ENCODE results near the gene ICOS.
A peak's percentile ranks its signal among the peaks of the same experiment; 100 is the strongest.
"Not testable (repeated sequence)": the region's sequence is repeated elsewhere in the genome, so short reads cannot be mapped to it uniquely, and the experiment has no call there.

The ICOS gene

GRCh38 chr2:203959672-203960071, 23.1 kb downstream of the ICOS start:
- in situ Hi-C loops (cut with HindIII; ENCODE audit: low pct_ligation_motif_present, low sequenced_read_pairs): no loop called here
- no peaks in the 10 kb centered on the region for H3K27me3 ChIP-seq (replicated peaks)
- no peak overlapping the region for H3K27ac ChIP-seq
- H3K36me3 ChIP-seq (replicated peaks): no peaks in the 10 kb centered on the region
- no peak for DNase-seq
- TF ChIP-seq, protein P1, sequence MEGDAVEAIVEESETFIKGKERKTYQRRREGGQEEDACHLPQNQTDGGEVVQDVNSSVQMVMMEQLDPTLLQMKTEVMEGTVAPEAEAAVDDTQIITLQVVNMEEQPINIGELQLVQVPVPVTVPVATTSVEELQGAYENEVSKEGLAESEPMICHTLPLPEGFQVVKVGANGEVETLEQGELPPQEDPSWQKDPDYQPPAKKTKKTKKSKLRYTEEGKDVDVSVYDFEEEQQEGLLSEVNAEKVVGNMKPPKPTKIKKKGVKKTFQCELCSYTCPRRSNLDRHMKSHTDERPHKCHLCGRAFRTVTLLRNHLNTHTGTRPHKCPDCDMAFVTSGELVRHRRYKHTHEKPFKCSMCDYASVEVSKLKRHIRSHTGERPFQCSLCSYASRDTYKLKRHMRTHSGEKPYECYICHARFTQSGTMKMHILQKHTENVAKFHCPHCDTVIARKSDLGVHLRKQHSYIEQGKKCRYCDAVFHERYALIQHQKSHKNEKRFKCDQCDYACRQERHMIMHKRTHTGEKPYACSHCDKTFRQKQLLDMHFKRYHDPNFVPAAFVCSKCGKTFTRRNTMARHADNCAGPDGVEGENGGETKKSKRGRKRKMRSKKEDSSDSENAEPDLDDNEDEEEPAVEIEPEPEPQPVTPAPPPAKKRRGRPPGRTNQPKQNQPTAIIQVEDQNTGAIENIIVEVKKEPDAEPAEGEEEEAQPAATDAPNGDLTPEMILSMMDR (IDR thresholded peaks at IDR 0.05; ENCODE audit: low read depth, low read length, missing control alignments): no peak
- no peak overlapping the region for H3K4me3 ChIP-seq (ENCODE audit: low read depth, low read length)

DNA sequence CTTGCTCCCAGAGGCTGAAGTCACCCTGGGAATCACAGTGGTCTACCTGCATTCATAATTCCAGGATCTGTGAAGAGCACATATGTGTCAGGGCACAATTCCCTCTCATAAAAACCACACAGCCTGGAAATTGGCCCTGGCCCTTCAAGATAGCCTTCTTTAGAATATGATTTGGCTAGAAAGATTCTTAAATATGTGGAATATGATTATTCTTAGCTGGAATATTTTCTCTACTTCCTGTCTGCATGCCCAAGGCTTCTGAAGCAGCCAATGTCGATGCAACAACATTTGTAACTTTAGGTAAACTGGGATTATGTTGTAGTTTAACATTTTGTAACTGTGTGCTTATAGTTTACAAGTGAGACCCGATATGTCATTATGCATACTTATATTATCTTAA, 24.2 kb downstream of the ICOS start:
- peak; percentile 9 for DNase-seq
- H3K27ac ChIP-seq: no peak overlapping the region
- no peaks in the 10 kb centered on the region for H3K27me3 ChIP-seq (replicated peaks)
- in situ Hi-C loops (cut with HindIII; ENCODE audit: low pct_ligation_motif_present, low sequenced_read_pairs): no loop called here
- no peaks in the 10 kb centered on the region for H3K36me3 ChIP-seq (replicated peaks)
- H3K4me3 ChIP-seq (ENCODE audit: low read depth, low read length): no peak overlapping the region
- TF ChIP-seq, protein P1 (IDR thresholded peaks at IDR 0.05; ENCODE audit: low read depth, low read length, missing control alignments): no peak

DNA sequence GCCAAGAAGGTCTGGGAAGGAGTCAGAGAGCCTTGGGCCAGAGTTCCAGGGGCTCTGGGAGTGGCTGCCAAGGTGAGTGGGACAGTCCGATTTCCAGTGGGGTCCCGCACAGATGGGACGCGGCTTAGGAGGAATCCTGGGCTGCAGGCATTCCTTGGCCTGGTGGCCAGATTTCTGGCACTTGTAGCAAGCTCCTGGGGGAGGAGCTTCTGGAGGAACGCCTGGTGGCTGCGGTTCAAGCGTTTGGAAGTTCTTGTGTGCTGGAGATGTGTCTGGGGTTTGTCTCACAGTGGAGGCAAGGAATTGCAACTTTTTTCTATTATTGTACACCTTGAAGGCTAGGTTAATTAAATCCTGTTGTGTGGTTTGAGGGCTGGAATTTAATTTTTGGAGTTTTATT, 28.6 kb downstream of the ICOS start:
- H3K36me3 ChIP-seq (replicated peaks); DNase-seq; H3K27ac ChIP-seq; in situ Hi-C loops (cut with HindIII; ENCODE audit: low pct_ligation_motif_present, low sequenced_read_pairs); H3K27me3 ChIP-seq (replicated peaks); H3K4me3 ChIP-seq (ENCODE audit: low read depth, low read length): not testable (repeated sequence)

DNA sequence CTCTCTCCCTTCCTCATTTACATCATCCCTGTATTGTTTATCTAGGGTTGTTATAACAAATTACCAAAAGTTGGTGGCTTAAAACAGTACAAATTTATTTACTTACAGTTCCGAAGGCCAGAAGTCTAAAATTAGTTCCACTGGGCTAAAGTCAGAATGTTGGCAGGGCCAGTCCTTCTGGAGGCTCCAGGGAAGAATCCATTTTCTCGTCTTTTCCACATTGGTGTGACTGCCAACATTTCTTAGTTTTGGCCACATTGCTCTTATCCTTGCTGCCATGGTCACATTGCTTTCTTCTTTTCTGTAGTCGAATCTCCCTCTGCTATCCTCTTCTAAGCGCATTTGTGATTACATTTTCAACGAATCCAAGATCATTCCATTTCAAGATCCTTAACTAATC, 34.7 kb downstream of the ICOS start:
- H3K36me3 ChIP-seq (replicated peaks): no peaks in the 10 kb centered on the region
- TF ChIP-seq, protein P1 (IDR thresholded peaks at IDR 0.05; ENCODE audit: low read depth, low read length, missing control alignments): no peak
- H3K4me3 ChIP-seq (ENCODE audit: low read depth, low read length): no peak overlapping the region
- no peak overlapping the region for H3K27ac ChIP-seq
- H3K27me3 ChIP-seq (replicated peaks): no peaks in the 10 kb centered on the region
- DNase-seq: no peak
- in situ Hi-C loops (cut with HindIII; ENCODE audit: low pct_ligation_motif_present, low sequenced_read_pairs): no loop called here

DNA sequence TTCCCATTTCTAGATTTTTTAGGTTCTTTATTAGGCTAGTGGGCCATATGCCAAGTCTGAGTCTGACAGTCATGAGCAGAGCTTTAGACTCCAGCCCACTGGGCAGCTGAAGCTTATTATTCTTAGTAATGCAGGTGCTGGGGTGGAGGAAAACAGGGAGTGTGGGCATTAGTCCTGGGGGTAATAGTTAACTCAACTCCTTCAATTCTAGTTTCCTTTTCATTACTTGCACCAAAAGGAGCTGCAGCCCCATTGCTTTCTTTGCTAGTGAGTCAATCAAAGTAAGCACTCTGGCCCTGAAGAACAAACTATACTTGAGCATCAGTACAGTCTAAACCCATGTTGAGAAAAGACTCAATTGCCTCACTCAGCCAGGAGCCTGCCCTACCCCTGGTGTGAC, 35.5 kb downstream of the ICOS start:
- in situ Hi-C loops (cut with HindIII; ENCODE audit: low pct_ligation_motif_present, low sequenced_read_pairs): no loop called here
- H3K27ac ChIP-seq: no peak overlapping the region

GRCh38 chr2:203973000-203973399, 36.4 kb downstream of the ICOS start:
- Histone ChIP-seq H3K36me3 (replicated peaks) (no peaks in the 10 kb centered on the region), H3K27me3 (replicated peaks) (no peaks in the 10 kb centered on the region), H3K27ac (no peak overlapping the region), H3K4me3 (ENCODE audit: low read depth, low read length) (no peak overlapping the region)
- in situ Hi-C loops (cut with HindIII; ENCODE audit: low pct_ligation_motif_present, low sequenced_read_pairs): no loop called here
- TF ChIP-seq, protein P1 (IDR thresholded peaks at IDR 0.05; ENCODE audit: low read depth, low read length, missing control alignments): no peak
- DNase-seq: no peak

More for the DNA sequence above, 35.5 kb downstream of the ICOS start:
- TF ChIP-seq, protein P1 (IDR thresholded peaks at IDR 0.05; ENCODE audit: low read depth, low read length, missing control alignments): no peak
- no peaks in the 10 kb centered on the region for H3K36me3 ChIP-seq (replicated peaks)
- DNase-seq: no peak
- H3K27me3 ChIP-seq (replicated peaks): no peaks in the 10 kb centered on the region
- H3K4me3 ChIP-seq (ENCODE audit: low read depth, low read length): no peak overlapping the region
